HEK293 (cell line): ENCODE data around the gene PRODH2.

Experiments used
- CTCF ChIA-PET: fragments of 350-600 bp; formaldehyde crosslinking; extraction: SDS; loops from one replicate; lab custom pipeline; 2021; ENCODE audit warnings: antibody characterized with exemption; lab: Yijun Ruan, JAX
- POLR2A ChIA-PET: fragments of 300-600 bp; formaldehyde crosslinking; extraction: SDS; loops from one replicate; lab custom pipeline; 2020; ENCODE audit warnings: antibody characterized with exemption, inconsistent platforms; lab: Yijun Ruan, JAX
- H3K27ac ChIP-seq: fragments of 200-500 bp; sonication (Bioruptor generic); 2 replicates; pipeline ENCODE4 v1.5.1; 2014; ENCODE audit warnings: low read depth, low read length, control low read depth, inconsistent platforms; ENCODE audit errors: extremely low read depth
- H3K36me3 ChIP-seq, 2 experiments: fragments of 200-500 bp in 1 of 2; sonication (Bioruptor generic) in 1 of 2; 1 replicate in 1 of 2; 2 replicates in 1 of 2; pipeline ENCODE4 v1.5.1; 2014 to 2017; ENCODE audit warnings: inconsistent platforms in 2 of 2, low read length in 2 of 2; ENCODE audit not compliant: control insufficient read depth in 2 of 2, insufficient read depth in 1 of 2
- H3K4me1 ChIP-seq: fragments of 200-500 bp; sonication (Bioruptor generic); 2 replicates; pipeline ENCODE4 v1.5.1; 2014; ENCODE audit warnings: mild to moderate bottlenecking, low read length, inconsistent platforms; ENCODE audit not compliant: control insufficient read depth, insufficient read depth
- H3K4me3 ChIP-seq: 2 replicates; pipeline ENCODE4 v1.5.1; 2011; ENCODE audit warnings: low read depth, mild to moderate bottlenecking, control low read depth, low read length, moderate library complexity
- H3K9me3 ChIP-seq: fragments of 200-500 bp; sonication (Bioruptor generic); 2 replicates; pipeline ENCODE4 v1.5.1; 2014; ENCODE audit warnings: low read depth, low read length, inconsistent platforms; ENCODE audit not compliant: control insufficient read depth, insufficient read depth
- GLIS1 ChIP-seq: fragments of 450-650 bp; formaldehyde crosslinking; IDR thresholded peaks from 2 replicates; pipeline ENCODE4 v1.5.1; 2016; ENCODE audit warnings: missing biosample characterization, missing genetic modification characterization
- GLIS2 ChIP-seq: fragments of 450-650 bp; formaldehyde crosslinking; IDR thresholded peaks from 2 replicates; pipeline ENCODE4 v1.5.1; 2016; ENCODE audit warnings: missing biosample characterization, missing genetic modification characterization
- REPIN1 ChIP-seq: fragments of 450-650 bp; formaldehyde crosslinking; IDR thresholded peaks from 2 replicates; pipeline ENCODE4 v1.5.1; 2017; ENCODE audit warnings: missing biosample characterization, missing genetic modification characterization, low read depth
- ZBTB1 ChIP-seq: fragments of 450-650 bp; formaldehyde crosslinking; IDR thresholded peaks from 2 replicates; pipeline ENCODE4 v1.5.1; 2016; ENCODE audit warnings: missing biosample characterization, missing genetic modification characterization
- ZBTB17 ChIP-seq: fragments of 450-650 bp; formaldehyde crosslinking; IDR thresholded peaks from 2 replicates; pipeline ENCODE4 v1.5.1; 2016; ENCODE audit warnings: missing biosample characterization, missing genetic modification characterization
- ZBTB7A ChIP-seq: fragments of 450-650 bp; formaldehyde crosslinking; IDR thresholded peaks from 2 replicates; pipeline ENCODE4 v1.5.1; 2016; ENCODE audit warnings: low read depth, missing biosample characterization, missing genetic modification characterization
- ZNF114 ChIP-seq: fragments of 450-650 bp; formaldehyde crosslinking; IDR thresholded peaks from 2 replicates; pipeline ENCODE4 v1.5.0; 2017; ENCODE audit warnings: missing biosample characterization, missing genetic modification characterization
- ZNF19 ChIP-seq: fragments of 450-650 bp; formaldehyde crosslinking; IDR thresholded peaks from 2 replicates; pipeline ENCODE4; 2016; ENCODE audit warnings: missing biosample characterization, missing genetic modification characterization, low read depth
- ZNF239 ChIP-seq: fragments of 450-650 bp; formaldehyde crosslinking; IDR thresholded peaks from 2 replicates; pipeline ENCODE4 v1.5.1; 2016; ENCODE audit warnings: missing biosample characterization, missing genetic modification characterization
- ZNF248 ChIP-seq: fragments of 450-650 bp; formaldehyde crosslinking; IDR thresholded peaks from 2 replicates; pipeline ENCODE4 v1.5.1; 2017; ENCODE audit warnings: missing biosample characterization, missing genetic modification characterization
- ZNF335 ChIP-seq: fragments of 450-650 bp; formaldehyde crosslinking; conservative IDR thresholded peaks from 2 replicates; pipeline ENCODE4 v1.5.1; 2016; ENCODE audit warnings: missing biosample characterization, missing genetic modification characterization
- ZNF350 ChIP-seq: fragments of 450-650 bp; formaldehyde crosslinking; IDR thresholded peaks from 2 replicates; pipeline ENCODE4 v1.5.0; 2017; ENCODE audit warnings: missing biosample characterization, mild to moderate bottlenecking, missing genetic modification characterization
- ZNF37A ChIP-seq: fragments of 450-650 bp; IDR thresholded peaks from 2 replicates; pipeline ENCODE4 v1.5.1; 2018; ENCODE audit warnings: missing biosample characterization, missing genetic modification characterization
- ZNF404 ChIP-seq: fragments of 450-650 bp; formaldehyde crosslinking; IDR thresholded peaks from 2 replicates; pipeline ENCODE4 v1.5.1; 2017; ENCODE audit warnings: missing biosample characterization, missing genetic modification characterization
- ZNF423 ChIP-seq: fragments of 450-650 bp; formaldehyde crosslinking; IDR thresholded peaks from 2 replicates; pipeline ENCODE4 v1.5.1; 2016; ENCODE audit warnings: missing biosample characterization, missing genetic modification characterization
- ZNF48 ChIP-seq: fragments of 450-650 bp; formaldehyde crosslinking; IDR thresholded peaks from 2 replicates; pipeline ENCODE4 v1.5.1; 2016; ENCODE audit warnings: missing biosample characterization, missing genetic modification characterization
- ZNF600 ChIP-seq: fragments of 450-650 bp; formaldehyde crosslinking; IDR thresholded peaks from 2 replicates; pipeline ENCODE4 v1.5.1; 2016; ENCODE audit warnings: missing biosample characterization, missing genetic modification characterization
- ZNF623 ChIP-seq: fragments of 450-650 bp; formaldehyde crosslinking; IDR thresholded peaks from 2 replicates; pipeline ENCODE4 v1.5.1; 2016; ENCODE audit warnings: missing biosample characterization, missing genetic modification characterization
- ZNF660 ChIP-seq: fragments of 450-650 bp; IDR thresholded peaks from 2 replicates; pipeline ENCODE4 v1.5.1; 2018; ENCODE audit warnings: missing biosample characterization, mild to moderate bottlenecking, missing genetic modification characterization
- TF ChIP-seq, protein P1 (sequence below): fragments of 450-650 bp; formaldehyde crosslinking; IDR thresholded peaks from 2 replicates; pipeline ENCODE4 v1.5.1; 2016; ENCODE audit warnings: missing biosample characterization, missing genetic modification characterization
- TF ChIP-seq, protein P2 (sequence below): fragments of 450-650 bp; formaldehyde crosslinking; IDR thresholded peaks from 2 replicates; pipeline ENCODE4 v1.5.1; 2016; ENCODE audit warnings: missing biosample characterization, missing genetic modification characterization
- TF ChIP-seq, protein P3 (sequence below): fragments of 450-650 bp; formaldehyde crosslinking; IDR thresholded peaks from 2 replicates; pipeline ENCODE4 v1.5.1; 2016; ENCODE audit warnings: missing biosample characterization, missing genetic modification characterization
- TF ChIP-seq, protein P4 (sequence below): fragments of 450-650 bp; formaldehyde crosslinking; IDR thresholded peaks from 2 replicates; pipeline ENCODE4 v1.5.1; 2016; ENCODE audit warnings: missing biosample characterization, missing genetic modification characterization
- TF ChIP-seq, protein P5 (sequence below): fragments of 450-650 bp; formaldehyde crosslinking; IDR thresholded peaks from 2 replicates; pipeline ENCODE4 v1.5.1; 2017; ENCODE audit warnings: missing biosample characterization, missing genetic modification characterization
- TF ChIP-seq, protein P6 (sequence below): fragments of 450-650 bp; formaldehyde crosslinking; IDR thresholded peaks from 2 replicates; pipeline ENCODE4 v1.5.1; 2016; ENCODE audit warnings: missing biosample characterization, missing genetic modification characterization

Gene PRODH2

DNA sequence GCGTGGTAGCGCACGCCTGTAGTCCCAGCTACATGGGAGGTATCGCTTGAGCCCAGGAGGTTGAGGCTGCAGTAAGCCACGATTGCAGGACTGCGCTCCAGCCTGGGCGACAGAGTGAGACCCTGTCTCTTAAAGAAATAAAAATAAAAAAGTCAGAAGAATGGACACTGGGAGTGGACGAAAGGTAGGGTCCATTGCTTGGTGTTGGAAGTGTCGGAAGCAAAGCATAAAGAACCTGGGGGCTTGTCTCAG, 37.7 kb downstream of the PRODH2 start:
- POLR2A ChIA-PET: interaction anchor here (2.6 to 3.8 kb wide), 4 partner anchors 13 to 34 kb away, joined by 7 to 39 read pairs (median 22); partner anchors contain the start of genes IGFLR1, LIN37, PSENEN and U2AF1L4

DNA sequence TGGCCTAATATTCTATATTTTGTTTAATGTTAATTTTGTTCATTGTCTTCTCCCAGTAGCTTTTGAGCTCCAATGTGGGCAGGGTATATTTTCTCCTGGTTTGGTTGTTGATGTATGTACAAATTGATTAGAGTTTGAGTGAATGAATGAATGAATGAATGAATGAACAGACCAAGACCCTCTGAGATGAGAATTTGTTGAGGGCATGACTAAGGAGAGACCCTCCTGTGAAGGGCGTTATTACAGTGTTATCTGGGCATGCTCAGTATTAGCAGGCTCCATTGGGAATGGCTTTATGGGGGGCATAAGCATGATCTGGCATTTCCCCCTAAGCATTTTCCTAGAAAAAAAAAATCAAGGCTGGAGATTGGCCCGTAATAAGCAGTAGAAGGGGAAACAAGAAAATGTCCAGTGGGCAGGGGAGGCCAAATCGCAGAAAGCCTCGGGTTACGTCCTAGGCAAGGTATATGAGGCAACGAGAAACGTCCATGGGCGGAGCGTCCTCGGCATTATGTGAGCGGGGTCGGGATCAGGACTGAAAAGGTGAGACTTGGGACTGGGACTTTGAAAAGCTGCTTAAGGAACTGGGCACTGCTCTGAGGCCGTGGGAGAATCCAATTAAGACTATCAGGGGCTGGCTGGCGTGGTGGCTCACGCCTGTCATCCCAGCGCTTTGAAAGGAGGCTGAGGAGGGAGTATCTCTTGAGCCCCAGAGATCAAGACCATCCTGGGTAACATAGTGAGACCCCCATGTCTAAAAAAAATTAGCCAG, 38.2 kb downstream of the PRODH2 start:
- Histone ChIP-seq H3K4me3 (peak overlapping the region; percentile 21), H3K27ac (no peak overlapping the region), H3K4me1 (peaks cover 24% of the 10 kb centered on the region), H3K36me3 (peaks cover 14 to 26% of the 10 kb centered on the region in 2 experiments), H3K9me3 (no peaks in the 10 kb centered on the region)
- POLR2A ChIA-PET: interaction anchor here (0.5 to 3.8 kb wide), 10 partner anchors 9 to 512 kb away, joined by 3 to 39 read pairs (median 7); partner anchors contain the start of genes IGFLR1, LIN37, PSENEN and U2AF1L4
- CTCF ChIA-PET: interaction anchor here (0.7 to 1.8 kb wide), 5 partner anchors 9 to 294 kb away, joined by 3 to 5 read pairs (median 3); partner anchors contain the start of genes PSENEN and U2AF1L4
- TF ChIP-seq ZNF350 (tag by site-specific recombination) (no peak), ZNF37A (tag by site-specific recombination) (no peak), ZNF660 (no peak), ZNF239 (tag by site-specific recombination) (no peak), ZBTB17 (peak; percentile 65), ZNF19 (tag by site-specific recombination) (no peak), ZNF404 (tag by site-specific recombination) (no peak), ZNF248 (tag by site-specific recombination) (no peak)
- TF ChIP-seq, protein P1, sequence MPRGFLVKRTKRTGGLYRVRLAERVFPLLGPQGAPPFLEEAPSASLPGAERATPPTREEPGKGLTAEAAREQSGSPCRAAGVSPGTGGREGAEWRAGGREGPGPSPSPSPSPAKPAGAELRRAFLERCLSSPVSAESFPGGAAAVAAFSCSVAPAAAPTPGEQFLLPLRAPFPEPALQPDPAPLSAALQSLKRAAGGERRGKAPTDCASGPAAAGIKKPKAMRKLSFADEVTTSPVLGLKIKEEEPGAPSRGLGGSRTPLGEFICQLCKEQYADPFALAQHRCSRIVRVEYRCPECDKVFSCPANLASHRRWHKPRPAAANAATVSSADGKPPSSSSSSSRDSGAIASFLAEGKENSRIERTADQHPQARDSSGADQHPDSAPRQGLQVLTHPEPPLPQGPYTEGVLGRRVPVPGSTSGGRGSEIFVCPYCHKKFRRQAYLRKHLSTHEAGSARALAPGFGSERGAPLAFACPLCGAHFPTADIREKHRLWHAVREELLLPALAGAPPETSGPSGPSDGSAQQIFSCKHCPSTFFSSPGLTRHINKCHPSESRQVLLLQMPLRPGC (tag by site-specific recombination): 0 out of 2 replicates have a peak, but pooled peaks have one; percentile 13
- TF ChIP-seq, protein P2, sequence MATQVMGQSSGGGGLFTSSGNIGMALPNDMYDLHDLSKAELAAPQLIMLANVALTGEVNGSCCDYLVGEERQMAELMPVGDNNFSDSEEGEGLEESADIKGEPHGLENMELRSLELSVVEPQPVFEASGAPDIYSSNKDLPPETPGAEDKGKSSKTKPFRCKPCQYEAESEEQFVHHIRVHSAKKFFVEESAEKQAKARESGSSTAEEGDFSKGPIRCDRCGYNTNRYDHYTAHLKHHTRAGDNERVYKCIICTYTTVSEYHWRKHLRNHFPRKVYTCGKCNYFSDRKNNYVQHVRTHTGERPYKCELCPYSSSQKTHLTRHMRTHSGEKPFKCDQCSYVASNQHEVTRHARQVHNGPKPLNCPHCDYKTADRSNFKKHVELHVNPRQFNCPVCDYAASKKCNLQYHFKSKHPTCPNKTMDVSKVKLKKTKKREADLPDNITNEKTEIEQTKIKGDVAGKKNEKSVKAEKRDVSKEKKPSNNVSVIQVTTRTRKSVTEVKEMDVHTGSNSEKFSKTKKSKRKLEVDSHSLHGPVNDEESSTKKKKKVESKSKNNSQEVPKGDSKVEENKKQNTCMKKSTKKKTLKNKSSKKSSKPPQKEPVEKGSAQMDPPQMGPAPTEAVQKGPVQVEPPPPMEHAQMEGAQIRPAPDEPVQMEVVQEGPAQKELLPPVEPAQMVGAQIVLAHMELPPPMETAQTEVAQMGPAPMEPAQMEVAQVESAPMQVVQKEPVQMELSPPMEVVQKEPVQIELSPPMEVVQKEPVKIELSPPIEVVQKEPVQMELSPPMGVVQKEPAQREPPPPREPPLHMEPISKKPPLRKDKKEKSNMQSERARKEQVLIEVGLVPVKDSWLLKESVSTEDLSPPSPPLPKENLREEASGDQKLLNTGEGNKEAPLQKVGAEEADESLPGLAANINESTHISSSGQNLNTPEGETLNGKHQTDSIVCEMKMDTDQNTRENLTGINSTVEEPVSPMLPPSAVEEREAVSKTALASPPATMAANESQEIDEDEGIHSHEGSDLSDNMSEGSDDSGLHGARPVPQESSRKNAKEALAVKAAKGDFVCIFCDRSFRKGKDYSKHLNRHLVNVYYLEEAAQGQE: peak; percentile 32; the same call in 1 of the 2 replicates
- TF ChIP-seq, protein P3, sequence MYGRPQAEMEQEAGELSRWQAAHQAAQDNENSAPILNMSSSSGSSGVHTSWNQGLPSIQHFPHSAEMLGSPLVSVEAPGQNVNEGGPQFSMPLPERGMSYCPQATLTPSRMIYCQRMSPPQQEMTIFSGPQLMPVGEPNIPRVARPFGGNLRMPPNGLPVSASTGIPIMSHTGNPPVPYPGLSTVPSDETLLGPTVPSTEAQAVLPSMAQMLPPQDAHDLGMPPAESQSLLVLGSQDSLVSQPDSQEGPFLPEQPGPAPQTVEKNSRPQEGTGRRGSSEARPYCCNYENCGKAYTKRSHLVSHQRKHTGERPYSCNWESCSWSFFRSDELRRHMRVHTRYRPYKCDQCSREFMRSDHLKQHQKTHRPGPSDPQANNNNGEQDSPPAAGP: 0 out of 2 replicates have a peak, but pooled peaks have one; percentile 1
- TF ChIP-seq, protein P4, sequence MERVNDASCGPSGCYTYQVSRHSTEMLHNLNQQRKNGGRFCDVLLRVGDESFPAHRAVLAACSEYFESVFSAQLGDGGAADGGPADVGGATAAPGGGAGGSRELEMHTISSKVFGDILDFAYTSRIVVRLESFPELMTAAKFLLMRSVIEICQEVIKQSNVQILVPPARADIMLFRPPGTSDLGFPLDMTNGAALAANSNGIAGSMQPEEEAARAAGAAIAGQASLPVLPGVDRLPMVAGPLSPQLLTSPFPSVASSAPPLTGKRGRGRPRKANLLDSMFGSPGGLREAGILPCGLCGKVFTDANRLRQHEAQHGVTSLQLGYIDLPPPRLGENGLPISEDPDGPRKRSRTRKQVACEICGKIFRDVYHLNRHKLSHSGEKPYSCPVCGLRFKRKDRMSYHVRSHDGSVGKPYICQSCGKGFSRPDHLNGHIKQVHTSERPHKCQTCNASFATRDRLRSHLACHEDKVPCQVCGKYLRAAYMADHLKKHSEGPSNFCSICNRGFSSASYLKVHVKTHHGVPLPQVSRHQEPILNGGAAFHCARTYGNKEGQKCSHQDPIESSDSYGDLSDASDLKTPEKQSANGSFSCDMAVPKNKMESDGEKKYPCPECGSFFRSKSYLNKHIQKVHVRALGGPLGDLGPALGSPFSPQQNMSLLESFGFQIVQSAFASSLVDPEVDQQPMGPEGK (tag by site-specific recombination): peak; percentile 21; the same call in 1 of the 2 replicates
- TF ChIP-seq, protein P5, sequence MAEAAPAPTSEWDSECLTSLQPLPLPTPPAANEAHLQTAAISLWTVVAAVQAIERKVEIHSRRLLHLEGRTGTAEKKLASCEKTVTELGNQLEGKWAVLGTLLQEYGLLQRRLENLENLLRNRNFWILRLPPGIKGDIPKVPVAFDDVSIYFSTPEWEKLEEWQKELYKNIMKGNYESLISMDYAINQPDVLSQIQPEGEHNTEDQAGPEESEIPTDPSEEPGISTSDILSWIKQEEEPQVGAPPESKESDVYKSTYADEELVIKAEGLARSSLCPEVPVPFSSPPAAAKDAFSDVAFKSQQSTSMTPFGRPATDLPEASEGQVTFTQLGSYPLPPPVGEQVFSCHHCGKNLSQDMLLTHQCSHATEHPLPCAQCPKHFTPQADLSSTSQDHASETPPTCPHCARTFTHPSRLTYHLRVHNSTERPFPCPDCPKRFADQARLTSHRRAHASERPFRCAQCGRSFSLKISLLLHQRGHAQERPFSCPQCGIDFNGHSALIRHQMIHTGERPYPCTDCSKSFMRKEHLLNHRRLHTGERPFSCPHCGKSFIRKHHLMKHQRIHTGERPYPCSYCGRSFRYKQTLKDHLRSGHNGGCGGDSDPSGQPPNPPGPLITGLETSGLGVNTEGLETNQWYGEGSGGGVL (tag by site-specific recombination): no peak
- TF ChIP-seq, protein P6, sequence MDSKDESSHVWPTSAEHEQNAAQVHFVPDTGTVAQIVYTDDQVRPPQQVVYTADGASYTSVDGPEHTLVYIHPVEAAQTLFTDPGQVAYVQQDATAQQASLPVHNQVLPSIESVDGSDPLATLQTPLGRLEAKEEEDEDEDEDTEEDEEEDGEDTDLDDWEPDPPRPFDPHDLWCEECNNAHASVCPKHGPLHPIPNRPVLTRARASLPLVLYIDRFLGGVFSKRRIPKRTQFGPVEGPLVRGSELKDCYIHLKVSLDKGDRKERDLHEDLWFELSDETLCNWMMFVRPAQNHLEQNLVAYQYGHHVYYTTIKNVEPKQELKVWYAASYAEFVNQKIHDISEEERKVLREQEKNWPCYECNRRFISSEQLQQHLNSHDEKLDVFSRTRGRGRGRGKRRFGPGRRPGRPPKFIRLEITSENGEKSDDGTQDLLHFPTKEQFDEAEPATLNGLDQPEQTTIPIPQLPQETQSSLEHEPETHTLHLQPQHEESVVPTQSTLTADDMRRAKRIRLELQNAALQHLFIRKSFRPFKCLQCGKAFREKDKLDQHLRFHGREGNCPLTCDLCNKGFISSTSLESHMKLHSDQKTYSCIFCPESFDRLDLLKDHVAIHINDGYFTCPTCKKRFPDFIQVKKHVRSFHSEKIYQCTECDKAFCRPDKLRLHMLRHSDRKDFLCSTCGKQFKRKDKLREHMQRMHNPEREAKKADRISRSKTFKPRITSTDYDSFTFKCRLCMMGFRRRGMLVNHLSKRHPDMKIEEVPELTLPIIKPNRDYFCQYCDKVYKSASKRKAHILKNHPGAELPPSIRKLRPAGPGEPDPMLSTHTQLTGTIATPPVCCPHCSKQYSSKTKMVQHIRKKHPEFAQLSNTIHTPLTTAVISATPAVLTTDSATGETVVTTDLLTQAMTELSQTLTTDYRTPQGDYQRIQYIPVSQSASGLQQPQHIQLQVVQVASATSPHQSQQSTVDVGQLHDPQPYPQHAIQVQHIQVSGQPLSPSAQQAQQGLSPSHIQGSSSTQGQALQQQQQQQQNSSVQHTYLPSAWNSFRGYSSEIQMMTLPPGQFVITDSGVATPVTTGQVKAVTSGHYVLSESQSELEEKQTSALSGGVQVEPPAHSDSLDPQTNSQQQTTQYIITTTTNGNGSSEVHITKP (tag by site-specific recombination): peak; percentile 98

More for the DNA sequence above, 37.7 kb downstream of the PRODH2 start:
- TF ChIP-seq ZNF114 (tag by site-specific recombination): no peak
- TF ChIP-seq ZNF423 (tag by site-specific recombination): no peak
- TF ChIP-seq ZBTB1 (tag by site-specific recombination): no peak
- no peak for TF ChIP-seq ZNF48 (tag by site-specific recombination)
- no peak; the same call in 1 of the 2 replicates for TF ChIP-seq ZBTB7A (tag by site-specific recombination)
- TF ChIP-seq REPIN1 (tag by site-specific recombination): no peak
- TF ChIP-seq GLIS1 (tag by site-specific recombination): peak; percentile 51; the same call in 1 of the 2 replicates
- peak; percentile 87 for TF ChIP-seq ZNF600
- TF ChIP-seq ZNF335 (tag by site-specific recombination): peak; percentile 61
- TF ChIP-seq ZNF19 (tag by site-specific recombination): no peak
- no peak for TF ChIP-seq ZNF623 (tag by site-specific recombination)
- TF ChIP-seq GLIS2: peak; percentile 97
- Histone ChIP-seq H3K9me3 (no peaks in the 10 kb centered on the region), H3K27ac (no peak overlapping the region), H3K36me3 (peaks cover 17 to 26% of the 10 kb centered on the region in 2 experiments), H3K4me1 (peaks cover 24% of the 10 kb centered on the region), H3K4me3 (peak overlapping the region; percentile 21)
- CTCF ChIA-PET: interaction anchor here (0.7 to 0.9 kb wide), 3 partner anchors 10 to 294 kb away, joined by 3 read pairs; partner anchors contain the start of genes PSENEN and U2AF1L4
